HG02852 (cell line): ENCODE measurements around the gene BMP2K.

Experiments used
- ATAC-seq: cut with Tn5 transposase; IDR thresholded peaks from one replicate; pipeline ENCODE4 v1.9.1; 2021; ENCODE audit warnings: mild to moderate bottlenecking, moderate library complexity; ENCODE audit not compliant: unreplicated experiment

BMP2K gene

GRCh38 chr4:78923464-78924312, 147.5 kb downstream of the BMP2K start:
- ATAC-seq: no peak

- no peak for ATAC-seq
These were observed 150.7 kb downstream of the BMP2K start for GRCh38 chr4:78926826-78927225.

- no peak for ATAC-seq
These were observed 152.7 kb downstream of the BMP2K start for GRCh38 chr4:78928835-78929234.

- no peak for ATAC-seq
These were observed 154.0 kb downstream of the BMP2K start for GRCh38 chr4:78930016-78930629.

- ATAC-seq: no peak
These were observed 160.8 kb downstream of the BMP2K start for GRCh38 chr4:78936989-78937388.

- ATAC-seq: no peak
These were observed 161.7 kb downstream of the BMP2K start for GRCh38 chr4:78937837-78938236.

GRCh38 chr4:78938474-78938867, 162.3 kb downstream of the BMP2K start:
- no peak for ATAC-seq

GRCh38 chr4:78938868-78939666, 162.9 kb downstream of the BMP2K start, which contains the start of gene PAQR3:
Gene PAQR3 (minus strand): TSS chr4:78939438. CDS start chr4:78939224, 214 bp downstream.
- ATAC-seq: peak; percentile 97

- ATAC-seq: peak; percentile 12
These were observed 163.5 kb downstream of the BMP2K start for GRCh38 chr4:78939667-78940008.

GRCh38 chr4:78940752-78941151, 164.6 kb downstream of the BMP2K start:
- ATAC-seq: no peak

GRCh38 chr4:78944381-78944780, 168.2 kb downstream of the BMP2K start:
- no peak for ATAC-seq

- no peak for ATAC-seq
These were observed 169.6 kb downstream of the BMP2K start for GRCh38 chr4:78945651-78946179.

GRCh38 chr4:78949735-78950134, 173.6 kb downstream of the BMP2K start:
- ATAC-seq: no peak

GRCh38 chr4:78951862-78952472, 175.8 kb downstream of the BMP2K start:
- ATAC-seq: peak; percentile 85

- no peak for ATAC-seq
These were observed 177.1 kb downstream of the BMP2K start for GRCh38 chr4:78953231-78953630.

GRCh38 chr4:78953769-78954666, 177.9 kb downstream of the BMP2K start:
- ATAC-seq: no peak

GRCh38 chr4:78956975-78957374, 180.8 kb downstream of the BMP2K start:
- no peak for ATAC-seq

- no peak for ATAC-seq
These were observed 184.8 kb downstream of the BMP2K start for GRCh38 chr4:78960926-78961325.
